COLO668 (cell line): ENCODE measurements around the gene MAFG.

Source experiments
- DNase-seq: peaks from one replicate; lab custom pipeline; 2025; ENCODE audit not compliant: unreplicated experiment; lab: John Stamatoyannopoulos, UW

The MAFG gene

GRCh38 chr17:81868674-81869220 lies 58.8 kb downstream of the MAFG start:
- DNase-seq = peak; percentile 18
